ENCODE data around the gene HLTF.

DNA sequence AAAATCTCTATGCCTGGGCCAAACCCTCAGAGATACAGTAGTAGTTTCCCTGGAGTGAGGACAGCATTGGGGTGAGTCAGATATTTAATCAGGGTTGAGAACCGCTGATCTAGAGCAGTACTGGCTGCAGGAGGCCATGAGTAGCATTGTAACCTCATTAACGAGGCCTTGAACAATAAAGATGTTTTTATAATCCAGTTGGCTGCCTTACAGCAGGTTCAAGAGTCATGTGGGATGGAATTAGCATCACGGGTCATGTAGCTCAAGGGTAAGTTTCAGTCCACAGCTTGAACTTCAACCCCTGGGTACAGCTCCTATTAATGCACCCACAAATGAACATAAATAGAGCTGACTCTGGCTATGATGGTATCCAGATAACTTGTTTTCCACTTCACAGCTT lies 48.2 kb upstream of the HLTF start:
- TF ChIP-seq, protein P1, sequence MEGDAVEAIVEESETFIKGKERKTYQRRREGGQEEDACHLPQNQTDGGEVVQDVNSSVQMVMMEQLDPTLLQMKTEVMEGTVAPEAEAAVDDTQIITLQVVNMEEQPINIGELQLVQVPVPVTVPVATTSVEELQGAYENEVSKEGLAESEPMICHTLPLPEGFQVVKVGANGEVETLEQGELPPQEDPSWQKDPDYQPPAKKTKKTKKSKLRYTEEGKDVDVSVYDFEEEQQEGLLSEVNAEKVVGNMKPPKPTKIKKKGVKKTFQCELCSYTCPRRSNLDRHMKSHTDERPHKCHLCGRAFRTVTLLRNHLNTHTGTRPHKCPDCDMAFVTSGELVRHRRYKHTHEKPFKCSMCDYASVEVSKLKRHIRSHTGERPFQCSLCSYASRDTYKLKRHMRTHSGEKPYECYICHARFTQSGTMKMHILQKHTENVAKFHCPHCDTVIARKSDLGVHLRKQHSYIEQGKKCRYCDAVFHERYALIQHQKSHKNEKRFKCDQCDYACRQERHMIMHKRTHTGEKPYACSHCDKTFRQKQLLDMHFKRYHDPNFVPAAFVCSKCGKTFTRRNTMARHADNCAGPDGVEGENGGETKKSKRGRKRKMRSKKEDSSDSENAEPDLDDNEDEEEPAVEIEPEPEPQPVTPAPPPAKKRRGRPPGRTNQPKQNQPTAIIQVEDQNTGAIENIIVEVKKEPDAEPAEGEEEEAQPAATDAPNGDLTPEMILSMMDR (IDR thresholded peaks at IDR 0.05) = no peak
- TF ChIP-seq POLR2A (IDR thresholded peaks at IDR 0.05) (no peak), POLR2AphosphoS5 (IDR thresholded peaks at IDR 0.05) (no peak), EP300 (IDR thresholded peaks at IDR 0.05) (no peak)
